ENCODE measurements around the gene SERPINA10.
"Not testable (repeated sequence)": the region's sequence is repeated elsewhere in the genome, so short reads cannot be mapped to it uniquely, and the experiment has no call there.

The SERPINA10 gene

DNA sequence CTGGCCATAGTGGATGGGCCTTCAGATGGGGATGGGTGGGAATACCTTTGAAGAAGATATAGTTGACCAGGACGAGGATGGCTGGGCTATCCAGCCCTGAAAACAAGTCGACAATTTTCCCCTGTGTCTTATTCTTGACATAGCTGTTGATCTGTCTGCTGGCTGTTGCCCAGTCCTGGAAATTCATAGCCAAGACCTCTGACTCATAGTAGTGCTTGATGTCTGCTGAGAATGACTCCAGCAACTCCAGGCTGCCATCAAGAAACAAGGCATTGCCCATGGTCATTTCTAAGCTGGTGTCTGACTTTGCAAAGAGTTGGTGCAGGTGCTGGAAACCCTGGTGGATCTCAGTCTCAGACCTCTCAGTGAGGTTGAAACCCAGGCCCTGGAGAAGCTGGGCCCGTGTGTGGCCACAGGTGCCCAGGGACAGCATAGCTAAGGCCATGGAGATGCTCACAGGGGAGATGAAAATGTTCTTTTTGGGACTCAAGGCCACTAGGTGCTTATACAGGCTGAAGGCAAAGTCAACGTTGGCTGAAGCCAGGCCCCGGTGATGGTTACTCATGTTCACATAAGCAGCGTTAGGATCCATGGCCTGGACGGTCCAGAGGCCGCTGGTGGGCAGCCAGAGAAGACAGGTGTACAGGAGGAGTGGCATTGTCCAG is 21.1 kb upstream of the SERPINA10 start:
- no peak for DNase-seq

DNA sequence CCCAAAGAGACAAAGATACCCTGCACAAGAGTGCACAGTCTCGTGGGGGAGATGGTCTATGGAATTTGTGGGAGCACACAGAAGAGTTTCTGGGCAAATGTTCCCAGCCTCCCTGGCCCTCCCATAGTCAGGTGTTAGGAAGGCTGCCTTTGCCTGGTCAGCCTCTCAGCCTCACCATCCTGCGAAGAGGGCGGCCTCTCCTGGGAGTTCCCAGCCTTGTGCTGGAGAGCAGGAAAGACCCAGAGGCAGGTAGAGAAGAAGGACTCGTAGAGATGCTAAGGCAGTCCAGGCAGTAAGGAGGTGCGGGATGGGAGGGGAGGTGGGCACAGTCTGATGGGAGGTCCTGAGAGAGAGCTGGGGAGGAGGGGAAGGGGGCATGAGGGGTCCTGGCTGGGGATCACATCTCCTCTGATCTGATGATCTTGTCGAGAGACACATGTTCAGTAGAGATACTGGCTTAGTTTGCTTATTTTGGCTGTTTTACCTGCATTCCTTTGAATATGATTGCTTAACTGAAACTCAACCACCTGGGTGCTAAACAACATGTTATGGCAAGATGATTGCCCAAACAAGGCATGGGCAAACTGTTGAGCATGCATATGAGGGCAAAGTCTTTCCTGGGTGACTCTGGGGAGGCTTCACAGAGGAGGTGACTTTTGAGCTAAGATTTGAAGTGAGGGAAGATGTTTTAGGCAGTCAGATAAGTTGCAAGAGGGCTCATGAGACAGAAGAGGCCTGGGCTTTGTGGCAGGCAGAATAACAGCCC is 19.6 kb upstream of the SERPINA10 start:
- DNase-seq = no peak

GRCh38 chr14:94310248-94310647 is 17.2 kb upstream of the SERPINA10 start:
- DNase-seq = no peak

DNA sequence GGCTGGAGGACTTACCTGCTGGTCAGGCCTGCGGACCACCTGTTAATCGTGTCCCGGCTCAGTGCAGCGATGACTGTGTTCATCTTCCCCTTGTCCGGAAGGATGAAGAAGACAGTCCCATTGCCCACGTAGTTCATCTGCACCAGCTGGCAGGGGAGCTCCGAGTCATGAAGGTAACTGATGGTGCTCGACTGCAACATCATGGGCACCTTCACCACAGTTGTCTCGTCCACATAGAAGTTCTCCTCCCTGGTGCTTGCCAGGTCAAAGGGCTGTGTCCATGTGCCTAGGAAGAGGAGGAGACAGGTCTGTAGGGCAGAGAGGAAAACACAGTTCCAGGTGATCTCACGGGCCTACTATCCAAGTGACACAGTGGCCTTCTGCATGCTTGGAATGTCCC is 16.7 kb upstream of the SERPINA10 start:
- no peak for DNase-seq

DNA sequence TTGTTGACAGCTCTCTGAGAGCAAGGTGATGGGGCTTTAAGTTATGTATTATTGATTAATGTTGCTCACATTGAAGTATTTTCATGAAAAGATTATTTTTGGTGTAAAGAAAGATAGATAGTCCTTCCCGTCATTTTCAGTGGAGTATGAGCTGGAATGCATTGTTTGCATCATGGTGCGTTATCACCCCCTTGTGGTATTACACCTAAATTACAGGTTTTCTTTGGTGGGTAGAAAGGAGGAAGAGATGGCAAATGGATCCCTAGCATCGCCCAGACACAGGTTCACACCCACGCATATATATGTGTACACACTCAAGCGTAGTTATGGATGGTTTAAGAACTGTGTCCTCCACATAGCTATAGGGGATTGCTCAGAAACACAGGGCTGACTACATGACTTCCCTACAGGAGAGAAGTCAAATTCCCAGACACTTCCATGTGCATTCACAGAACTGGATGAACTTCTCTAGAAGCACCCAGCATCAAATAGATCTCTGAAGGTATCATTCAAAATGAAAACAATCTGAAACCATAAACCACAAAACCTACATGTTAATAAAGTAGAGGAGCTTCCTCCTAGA is 14.4 kb upstream of the SERPINA10 start:
- DNase-seq = no peak

- DNase-seq = no peak
Measured at GRCh38 chr14:94306047-94306978, 13.2 kb upstream of the SERPINA10 start.

- no peak for DNase-seq
Measured at GRCh38 chr14:94305620-94306019, 12.6 kb upstream of the SERPINA10 start.

GRCh38 chr14:94304243-94304642 is 11.2 kb upstream of the SERPINA10 start:
- DNase-seq = no peak

DNA sequence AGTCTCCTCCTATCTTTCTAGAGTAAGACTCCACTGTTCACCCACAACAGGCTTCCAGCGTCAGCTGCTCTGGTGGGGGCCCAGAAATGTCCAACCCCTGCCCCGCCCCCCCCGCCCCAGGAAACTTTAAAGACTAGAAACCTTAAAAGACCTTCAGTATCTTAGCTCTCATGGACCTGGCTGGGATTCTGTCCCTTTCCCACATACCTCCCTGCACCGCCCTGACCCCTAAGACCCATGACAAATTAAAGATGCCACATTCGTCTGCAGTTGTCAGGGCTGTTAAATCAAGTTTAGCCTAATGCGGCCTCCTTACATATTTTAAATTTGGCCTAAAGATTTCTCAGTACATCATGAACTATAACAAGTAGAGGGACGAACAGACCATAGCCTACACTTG is 10.0 kb upstream of the SERPINA10 start:
- no peak for DNase-seq

DNA sequence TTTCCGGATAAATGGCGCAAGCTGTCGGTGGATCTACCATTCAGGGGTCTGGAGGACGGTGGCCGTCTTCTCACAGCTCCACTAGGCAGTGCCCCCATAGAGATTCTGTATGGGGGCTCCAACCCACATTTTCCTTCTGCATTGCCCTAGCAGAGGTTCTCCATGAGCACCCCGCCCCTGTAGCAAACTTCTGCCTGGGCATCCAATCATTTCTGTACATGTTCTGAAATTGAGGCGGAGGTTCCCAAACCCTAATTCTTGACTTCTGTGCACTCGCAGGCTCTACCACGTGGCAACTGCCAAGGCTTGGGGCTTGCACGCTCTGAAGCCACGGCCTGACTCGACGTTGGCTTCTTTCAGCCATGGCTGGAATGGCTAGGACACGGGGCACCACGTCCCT is 5.1 kb upstream of the SERPINA10 start:
- no peak for DNase-seq

DNA sequence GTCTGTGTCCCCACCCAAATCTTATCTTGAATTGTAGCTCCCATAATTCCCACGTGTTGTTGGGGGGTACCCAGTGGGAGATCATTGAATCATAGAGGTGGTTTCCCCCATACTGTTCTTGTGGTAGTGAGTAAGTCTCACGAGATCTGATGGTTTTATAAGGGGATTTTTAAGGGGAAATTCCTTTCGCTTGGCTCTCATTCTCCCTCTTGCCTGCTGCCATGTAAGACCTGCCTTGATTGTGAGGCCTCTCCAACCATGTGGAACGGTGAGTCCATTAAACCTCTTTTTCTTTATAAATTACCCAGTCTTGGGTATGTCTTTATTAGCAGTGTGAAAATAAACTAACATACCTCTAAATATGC is 3.1 kb upstream of the SERPINA10 start:
- DNase-seq = not testable (repeated sequence)

DNA sequence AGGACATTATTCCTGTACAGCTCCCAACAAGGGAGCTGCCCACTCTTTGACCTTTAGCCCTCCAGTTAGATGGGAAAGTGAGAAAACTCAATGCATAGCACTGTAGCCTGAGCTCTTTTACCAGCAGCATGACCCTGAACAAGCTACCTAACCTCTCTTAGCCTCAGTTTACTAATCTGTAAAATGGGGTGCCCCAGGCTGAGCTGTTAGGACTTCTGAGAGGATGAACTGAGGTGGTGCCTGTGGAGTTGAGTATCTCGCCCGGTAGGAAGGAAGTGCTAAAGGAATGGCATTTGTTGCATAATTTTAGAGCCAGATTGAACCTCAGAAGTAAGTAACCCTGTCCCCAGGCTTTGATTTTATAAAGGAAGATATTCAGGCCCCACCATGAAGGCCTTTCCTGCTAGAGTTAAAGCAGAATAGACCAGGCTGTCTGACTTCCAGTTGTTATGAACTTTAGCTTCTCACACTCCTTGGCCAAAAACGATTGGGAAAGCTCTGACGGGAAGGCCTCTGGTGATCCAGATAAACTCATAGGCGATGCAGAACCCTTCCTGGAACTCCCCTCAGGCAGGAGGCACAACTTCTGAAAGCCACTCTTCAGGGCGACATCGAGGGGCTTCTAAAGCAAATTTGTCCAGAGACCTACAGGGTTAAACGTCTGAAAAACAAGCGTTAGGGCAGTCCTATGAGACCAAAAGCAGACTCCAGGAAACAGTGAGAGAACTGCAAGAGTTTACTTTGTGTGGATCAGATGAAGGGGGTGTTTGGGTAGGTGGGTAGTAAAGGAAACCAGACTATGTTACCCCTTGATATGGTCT is 2.5 kb upstream of the SERPINA10 start:
- no peak for DNase-seq

DNA sequence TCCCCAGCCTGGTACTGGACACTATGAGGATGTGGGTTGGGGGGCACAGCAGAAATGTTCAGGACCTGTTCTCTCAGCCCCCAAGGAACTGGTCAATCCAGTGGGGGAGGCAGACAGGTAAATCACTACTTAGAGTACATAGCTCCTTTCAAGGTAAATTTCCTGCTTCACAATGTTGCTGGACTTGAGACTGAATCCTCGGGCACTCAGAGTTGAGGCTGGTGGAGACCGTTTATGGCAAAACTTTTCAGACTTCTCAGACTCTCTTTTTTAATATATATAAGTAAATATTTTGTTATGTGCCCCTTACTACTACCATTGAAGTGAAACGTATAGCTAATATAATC is 483 bp upstream of the SERPINA10 start:
- DNase-seq = no peak

DNA sequence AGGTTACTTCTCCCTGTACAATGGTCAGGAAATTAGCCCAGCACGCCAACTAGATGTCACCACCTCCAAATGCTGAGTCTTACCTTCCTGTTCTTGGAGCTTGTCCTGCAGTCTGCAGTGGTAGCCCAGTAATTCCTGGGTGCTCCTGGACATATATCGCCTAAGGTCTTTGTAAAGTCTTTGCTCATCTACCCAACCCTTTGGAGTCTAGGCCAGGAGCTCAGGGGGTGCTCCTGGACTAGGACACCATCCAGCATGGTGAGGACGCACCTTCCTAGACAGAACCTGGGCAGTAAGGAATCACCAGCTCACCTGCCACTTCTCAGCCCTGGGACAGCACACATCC is 569 bp downstream of the SERPINA10 start:
- DNase-seq = no peak

DNA sequence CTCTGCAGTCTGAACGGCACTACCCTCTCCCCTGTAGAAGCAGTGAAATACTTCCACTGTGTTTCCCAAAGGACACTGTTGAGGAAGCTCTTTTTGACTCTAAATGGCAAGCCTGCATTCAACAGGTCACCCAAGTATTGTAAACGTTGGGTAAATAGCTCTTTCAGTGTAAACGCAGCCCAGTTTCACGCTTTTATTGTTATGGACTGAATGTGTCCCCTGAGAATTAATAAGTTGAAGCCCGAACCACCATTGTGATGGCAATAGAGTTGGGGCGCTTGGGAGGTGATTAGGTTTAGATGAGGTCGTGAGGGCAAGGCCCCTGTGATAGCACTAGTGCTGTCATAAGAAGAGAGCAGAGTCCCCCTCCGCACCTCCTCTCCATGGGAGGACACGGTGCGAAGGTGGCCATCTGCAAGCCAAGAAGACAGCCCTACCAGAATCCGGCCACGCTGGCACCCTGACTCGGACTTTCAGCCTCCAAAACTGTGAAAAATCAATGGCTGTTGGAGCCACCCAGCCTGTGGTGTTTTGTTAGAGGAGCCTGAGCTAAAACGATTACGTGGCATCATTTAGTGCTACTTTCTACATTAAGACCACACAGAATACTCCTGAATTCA is 1.1 kb downstream of the SERPINA10 start:
- DNase-seq = no peak

DNA sequence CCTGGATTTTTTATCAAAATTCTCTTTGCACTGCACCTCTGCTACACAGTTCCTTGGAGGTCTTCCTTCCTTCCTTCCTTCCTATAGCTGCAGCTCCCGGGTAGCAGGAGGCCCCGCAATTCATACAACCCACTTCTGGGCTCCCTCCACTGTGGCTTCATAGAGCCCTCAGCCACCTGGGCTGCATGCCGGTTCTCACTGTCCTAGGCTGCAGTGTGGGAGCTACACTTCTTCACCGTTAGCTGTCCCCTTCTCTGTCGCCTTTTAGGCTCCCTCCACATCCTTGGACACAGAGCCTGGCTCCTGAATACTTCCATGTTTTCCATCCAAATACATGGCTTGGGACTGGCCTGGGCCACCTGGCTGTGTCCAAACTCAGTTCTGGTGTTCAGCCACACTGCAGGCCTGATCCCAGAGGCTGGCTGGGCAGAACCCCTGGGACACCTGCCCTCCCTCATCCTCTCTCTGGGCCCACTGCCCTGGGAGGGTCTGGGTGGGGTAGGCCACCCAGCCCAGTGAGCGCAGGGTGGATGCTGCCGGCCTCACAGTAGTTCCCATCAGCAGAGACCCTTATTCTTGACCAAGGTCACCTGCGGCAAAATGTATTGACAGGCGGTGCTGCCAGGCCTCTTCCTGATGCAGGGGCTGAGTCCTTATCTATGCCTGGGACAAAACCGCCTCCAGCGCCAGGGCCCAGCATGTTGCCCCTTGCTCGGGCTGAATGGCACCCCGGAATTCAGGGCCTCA is 1.7 kb downstream of the SERPINA10 start:
- no peak for DNase-seq

DNA sequence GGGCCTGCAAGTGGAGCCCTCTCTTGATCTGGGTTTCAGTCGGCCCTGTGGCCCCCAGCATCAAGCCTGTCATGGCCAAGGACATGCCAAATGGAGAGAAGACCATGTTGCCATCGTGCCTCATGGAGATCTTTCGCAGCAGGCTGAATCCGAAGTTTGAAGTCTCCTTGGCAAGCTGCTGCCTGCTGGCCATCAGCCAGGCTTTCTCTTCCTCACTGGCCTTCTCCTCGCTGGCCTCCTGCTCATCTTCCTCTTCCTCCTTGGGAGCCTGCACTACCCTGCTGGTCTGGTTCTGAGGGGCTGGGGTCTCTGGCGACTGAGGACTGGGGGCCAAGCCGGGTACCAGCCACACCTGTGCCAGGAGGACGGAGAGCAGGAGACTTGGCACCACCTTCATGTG is 2.9 kb downstream of the SERPINA10 start:
- no peak for DNase-seq

DNA sequence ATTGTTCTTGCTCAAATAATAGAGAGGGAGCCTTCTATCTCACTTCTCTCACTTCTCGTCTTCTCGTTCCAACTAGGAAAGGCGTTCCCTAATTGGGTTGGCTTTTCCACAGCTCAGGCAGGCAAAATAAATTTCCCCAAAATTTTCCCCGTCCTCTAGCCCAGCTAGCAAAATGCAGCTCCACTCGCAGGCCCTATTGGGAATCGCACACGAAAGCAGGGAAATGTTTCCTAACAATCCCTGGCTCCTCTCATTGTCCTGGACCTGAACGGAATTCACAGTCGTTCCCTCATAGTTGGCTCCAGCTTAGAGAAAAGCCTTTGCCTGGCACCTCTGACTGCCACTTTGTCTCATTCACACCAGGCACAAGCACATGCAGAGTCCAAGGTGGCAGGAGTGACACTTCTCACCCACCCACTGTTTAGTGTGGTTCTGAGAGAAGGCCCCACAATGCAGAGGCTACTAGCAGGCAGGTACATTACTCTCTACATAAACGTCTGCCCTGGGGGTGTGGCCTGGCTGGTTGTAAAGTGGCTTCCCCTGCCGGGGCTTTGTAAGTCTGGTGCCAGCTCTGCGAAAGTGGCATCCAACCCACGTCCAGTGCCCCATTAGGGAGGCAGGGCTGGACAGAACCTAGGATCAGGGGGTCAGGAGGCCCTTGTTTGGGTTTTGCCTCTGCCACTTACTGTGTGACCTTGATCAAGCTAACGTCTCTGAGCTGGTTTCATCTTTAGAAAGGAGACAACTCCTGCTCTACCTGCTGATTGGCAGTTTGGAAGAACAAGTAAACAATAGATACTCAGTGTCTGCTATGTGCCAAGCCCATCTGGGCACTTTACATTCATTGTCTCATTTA is 4.2 kb downstream of the SERPINA10 start:
- DNase-seq = no peak

GRCh38 chr14:94285158-94285557 is 7.9 kb downstream of the SERPINA10 start:
- DNase-seq = no peak

DNA sequence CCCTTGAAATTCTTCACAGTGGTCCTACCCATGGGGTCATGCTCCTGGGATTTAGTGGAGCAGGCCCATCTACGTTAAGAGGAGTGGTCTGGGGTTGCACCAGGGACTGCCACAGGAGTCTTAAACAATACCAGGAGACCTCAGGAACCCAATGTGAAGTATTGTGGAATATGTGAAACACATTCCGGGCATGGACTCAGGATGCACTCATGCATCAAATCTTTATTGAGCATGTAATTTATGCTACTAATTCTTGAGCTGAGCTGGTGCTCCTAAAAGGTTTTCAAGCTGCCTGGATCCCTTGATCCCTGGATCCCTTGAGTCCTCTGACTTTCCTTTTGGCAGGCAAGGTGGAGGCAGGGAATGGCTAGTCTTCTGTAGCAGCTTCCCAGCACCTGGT is 8.8 kb downstream of the SERPINA10 start:
- DNase-seq = no peak

Data from MV-4-11 (cell line).